Esophagus muscularis mucosa (tissue), 4 donors: ENCODE results near the gene TTL. TPM values are rescaled to one million over a fixed set of nuclear protein-coding genes. Genes with fewer than 3 reads are reported as not detected.
"Not testable (repeated sequence)": the region's sequence is repeated elsewhere in the genome, so short reads cannot be mapped to it uniquely, and the experiment has no call there.

Experiments used
- DNase-seq: peaks from one replicate; pipeline ENCODE4 v3.0.0-alpha.2; 2017; ENCODE audit errors: extremely low spot score
- H3K27ac ChIP-seq, 4 donors: fragments of 200-600 bp; sonication (generic); replicated peaks in 1 of 4; 1 replicate in 3 of 4; 2 replicates in 1 of 4; pipeline ENCODE4 v1.5.1; 2016 to 2019; ENCODE audit warnings: mild to moderate bottlenecking in 1 of 4
- H3K27me3 ChIP-seq, 4 donors: fragments of 200-600 bp; sonication (generic); one replicate each; pipeline versions ENCODE4 v1.5.1 to v1.6.0; 2016 to 2019
- H3K36me3 ChIP-seq, 4 donors: fragments of 200-600 bp; sonication (generic); one replicate each; pipeline ENCODE4 v1.5.1; 2016 to 2019
- H3K4me1 ChIP-seq, 4 donors: fragments of 200-600 bp; sonication (generic); one replicate each; pipeline ENCODE4 v1.5.1; 2016 to 2019
- H3K4me3 ChIP-seq, 4 donors: fragments of 200-600 bp; sonication (generic); 1 replicate in 2 of 4; 2 replicates in 2 of 4; pipeline ENCODE4 v1.5.1; 2016 to 2019; ENCODE audit warnings: mild to moderate bottlenecking in 4 of 4, moderate library complexity in 1 of 4
- H3K9me3 ChIP-seq, 4 donors: fragments of 200-600 bp; sonication (generic); 1 replicate in 3 of 4; 2 replicates in 1 of 4; pipeline ENCODE4 v1.5.1; 2016 to 2019
- EP300 ChIP-seq: sonication (generic); formaldehyde crosslinking; IDR thresholded peaks from one replicate; pipeline ENCODE4 v1.6.1; 2017; ENCODE audit warnings: antibody characterized with exemption
- POLR2A ChIP-seq: fragments of 450-650 bp; IDR thresholded peaks from one replicate; pipeline ENCODE4 v1.6.1; 2017; ENCODE audit warnings: antibody characterized with exemption, moderate library complexity, mild to moderate bottlenecking, low read depth
- POLR2AphosphoS5 ChIP-seq, 2 donors: sonication (generic); formaldehyde crosslinking; IDR thresholded peaks; one replicate each; pipeline ENCODE4 v1.6.1; 2017; ENCODE audit warnings: antibody characterized with exemption in 2 of 2
- WGBS: methylation state at CpG from one replicate; pipeline ENCODE4 v1.1.5; 2018; 5-methylcytosine and 5-hydroxymethylcytosine counted together
- intact Hi-C: fragments of 100-400 bp; cut with DNase I; formaldehyde crosslinking; loops from one replicate; pipeline ENCODE4 v1.15.1; 2023
- total RNA-seq, 4 donors: library from RNA; depleted of rRNA; stranded (reverse); fragments of >200 nt; gene quantifications; one replicate each; pipeline versions ENCODE4 v1.1.0 to v1.2.1, GENCODE V29; 2016
- TF ChIP-seq, protein P1 (sequence below), 3 experiments: fragments of 200-600 bp in 2 of 3; fragments of 450-650 bp in 1 of 3; sonication (generic) in 2 of 3; IDR thresholded peaks; one replicate each; pipeline ENCODE4 v1.5.1; 2017 to 2019; ENCODE audit warnings: antibody characterized with exemption in 3 of 3, mild to moderate bottlenecking in 2 of 3, moderate library complexity in 1 of 3

The TTL gene
- total RNA-seq, 4 donors from 2014 or later: 25.8 to 29.2 (median 27.3) TPM

DNA sequence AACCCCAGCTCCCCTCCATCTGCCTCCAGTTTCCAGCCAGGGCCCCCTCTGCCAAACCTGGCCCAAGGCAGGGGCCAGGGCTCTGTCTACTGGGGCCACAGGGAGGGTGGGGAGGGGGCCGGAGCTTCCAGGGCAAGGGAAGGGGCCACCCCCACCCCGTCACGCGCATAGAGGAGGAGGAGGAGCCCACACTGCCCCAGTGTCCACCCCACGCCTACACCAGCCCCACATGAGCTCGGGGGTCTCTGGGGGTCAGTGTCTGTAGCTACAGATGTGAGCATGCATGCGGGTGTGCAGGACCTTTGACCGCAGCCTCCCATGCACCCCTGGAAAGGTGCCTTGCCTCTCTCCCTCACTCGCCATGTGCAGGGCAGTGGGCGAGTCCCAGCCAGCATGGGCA is 45.0 kb upstream of the TTL start:
- no CpG with 5 or more reads among the region's 10 CpGs for WGBS
- intact Hi-C loops, H3K36me3 ChIP-seq, H3K4me3 ChIP-seq, H3K27ac ChIP-seq, H3K4me1 ChIP-seq, H3K9me3 ChIP-seq: not testable (repeated sequence)
- DNase-seq: peak; percentile 29
- H3K27me3 ChIP-seq: peaks cover 0 to 15% (median 0%) of the 10 kb centered on the region in 4 donors

DNA sequence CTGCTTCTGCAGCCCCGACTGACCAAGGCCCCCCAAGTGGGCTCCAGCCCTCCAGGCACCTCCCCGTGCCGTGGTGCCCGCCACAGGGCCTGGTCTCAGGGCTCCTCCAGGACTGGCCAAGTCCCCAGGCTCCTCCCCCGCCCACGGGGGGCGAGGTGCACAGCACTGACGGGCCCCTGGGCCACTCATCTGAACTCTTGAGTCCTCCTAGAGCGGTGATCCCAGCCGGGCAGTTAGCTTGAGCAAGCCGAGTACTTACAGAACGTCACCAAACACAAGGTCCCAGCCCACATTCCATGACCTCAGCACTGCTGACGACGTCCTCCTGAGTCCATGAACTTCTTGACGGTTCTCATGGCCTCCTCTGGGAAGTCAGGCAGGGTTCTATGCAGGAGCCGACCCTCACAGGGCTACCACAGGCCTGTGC is 44.5 kb upstream of the TTL start:
- H3K27me3 ChIP-seq: peaks cover 0 to 15% (median 0%) of the 10 kb centered on the region in 4 donors
- H3K4me3 ChIP-seq, H3K27ac ChIP-seq, H3K4me1 ChIP-seq, H3K9me3 ChIP-seq, H3K36me3 ChIP-seq, intact Hi-C loops: not testable (repeated sequence)
- DNase-seq: peak; percentile 85
- WGBS: 62% methylated on average over 4 of the region's 16 CpGs

DNA sequence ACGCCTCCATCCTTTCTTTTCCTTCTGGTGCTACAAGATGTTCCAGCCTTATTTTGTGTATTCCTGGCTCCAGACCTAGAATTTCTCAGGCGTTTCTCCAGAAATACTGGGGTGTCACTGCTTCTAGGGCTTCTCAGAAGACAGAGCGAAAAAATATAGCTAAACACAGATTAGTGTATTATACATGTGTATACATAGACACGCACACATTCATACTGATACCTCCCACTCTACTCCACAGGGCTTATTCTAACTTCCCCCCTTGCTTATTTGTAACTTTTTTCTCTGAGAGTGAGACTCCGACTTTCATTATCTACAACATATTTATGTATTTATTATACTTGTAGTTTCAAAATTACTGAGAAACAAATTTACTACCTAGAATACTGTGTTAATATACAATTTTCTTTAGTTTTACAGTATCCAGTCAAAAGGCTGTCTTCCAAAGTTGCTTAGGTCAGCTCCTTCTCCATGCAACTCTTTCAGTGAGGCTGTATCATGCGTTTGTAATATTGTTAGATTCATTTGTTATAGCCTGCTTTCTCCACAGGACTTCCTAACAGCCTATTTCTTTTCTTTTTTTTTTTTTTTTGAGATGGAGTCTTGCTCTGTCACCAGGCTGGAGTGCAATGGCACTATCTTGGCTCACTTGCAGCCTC is 43.2 kb upstream of the TTL start:
- H3K4me3 ChIP-seq, H3K27ac ChIP-seq, H3K4me1 ChIP-seq, H3K36me3 ChIP-seq, intact Hi-C loops, DNase-seq, H3K9me3 ChIP-seq: not testable (repeated sequence)
- peaks cover 0 to 15% (median 0%) of the 10 kb centered on the region in 4 donors for H3K27me3 ChIP-seq
- WGBS: 82% methylated on average over 6 of the region's 6 CpGs

DNA sequence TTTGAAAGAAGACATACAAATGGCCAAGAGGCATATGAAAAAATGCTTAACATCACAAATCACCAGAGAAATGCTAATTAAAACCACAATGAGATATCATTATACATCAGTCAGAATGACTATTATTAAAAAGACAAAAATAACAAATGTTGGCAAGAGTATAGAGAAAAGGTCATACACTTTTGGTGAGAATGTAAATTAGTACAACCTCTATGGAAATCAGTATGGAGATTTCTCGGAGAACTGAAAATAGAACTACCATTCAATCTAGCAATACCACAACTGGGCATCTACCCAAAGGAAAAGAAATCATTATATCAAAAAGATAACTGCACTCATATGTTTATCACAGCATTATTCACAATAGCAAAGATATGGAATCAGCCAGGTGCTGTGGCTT is 37.7 kb upstream of the TTL start:
- intact Hi-C loops, H3K9me3 ChIP-seq, H3K36me3 ChIP-seq, H3K27me3 ChIP-seq, H3K27ac ChIP-seq, H3K4me3 ChIP-seq, DNase-seq, H3K4me1 ChIP-seq: not testable (repeated sequence)
- no CpG with 5 or more reads among the region's 1 CpG for WGBS

DNA sequence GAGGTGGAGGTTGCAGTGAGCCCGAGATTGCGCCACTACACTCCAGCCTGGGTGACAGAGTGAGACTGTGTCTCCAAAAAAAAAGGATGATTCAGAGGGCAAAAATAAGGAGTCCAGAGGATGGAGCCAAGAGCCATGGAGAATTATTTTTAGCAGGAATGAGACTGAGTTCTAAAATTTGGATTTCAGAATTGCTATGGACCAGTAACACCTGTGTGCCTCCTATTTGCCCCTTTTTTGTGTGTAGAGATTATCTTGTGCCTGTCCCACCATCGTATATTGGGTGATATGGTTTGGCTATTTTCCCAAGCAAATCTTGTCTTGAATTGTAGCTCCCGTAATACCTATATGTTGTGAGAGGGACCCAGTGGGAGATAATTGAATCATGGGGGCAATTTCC is 32.1 kb upstream of the TTL start:
- TF ChIP-seq EP300 (no peak), POLR2A (no peak), POLR2AphosphoS5 (IDR thresholded peaks at IDR 0.05) (no peak)
- TF ChIP-seq, protein P1, sequence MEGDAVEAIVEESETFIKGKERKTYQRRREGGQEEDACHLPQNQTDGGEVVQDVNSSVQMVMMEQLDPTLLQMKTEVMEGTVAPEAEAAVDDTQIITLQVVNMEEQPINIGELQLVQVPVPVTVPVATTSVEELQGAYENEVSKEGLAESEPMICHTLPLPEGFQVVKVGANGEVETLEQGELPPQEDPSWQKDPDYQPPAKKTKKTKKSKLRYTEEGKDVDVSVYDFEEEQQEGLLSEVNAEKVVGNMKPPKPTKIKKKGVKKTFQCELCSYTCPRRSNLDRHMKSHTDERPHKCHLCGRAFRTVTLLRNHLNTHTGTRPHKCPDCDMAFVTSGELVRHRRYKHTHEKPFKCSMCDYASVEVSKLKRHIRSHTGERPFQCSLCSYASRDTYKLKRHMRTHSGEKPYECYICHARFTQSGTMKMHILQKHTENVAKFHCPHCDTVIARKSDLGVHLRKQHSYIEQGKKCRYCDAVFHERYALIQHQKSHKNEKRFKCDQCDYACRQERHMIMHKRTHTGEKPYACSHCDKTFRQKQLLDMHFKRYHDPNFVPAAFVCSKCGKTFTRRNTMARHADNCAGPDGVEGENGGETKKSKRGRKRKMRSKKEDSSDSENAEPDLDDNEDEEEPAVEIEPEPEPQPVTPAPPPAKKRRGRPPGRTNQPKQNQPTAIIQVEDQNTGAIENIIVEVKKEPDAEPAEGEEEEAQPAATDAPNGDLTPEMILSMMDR (IDR thresholded peaks at IDR 0.05): no peak
- H3K27ac ChIP-seq: no peak overlapping the region
- no peaks in the 10 kb centered on the region for H3K4me1 ChIP-seq
- no peaks in the 10 kb centered on the region for H3K27me3 ChIP-seq
- no peaks in the 10 kb centered on the region for H3K36me3 ChIP-seq
- 96% methylated on average over 4 of the region's 4 CpGs for WGBS
- H3K9me3 ChIP-seq: peaks cover 0 to 6% (median 3%) of the 10 kb centered on the region in 4 donors
- peak; percentile 8 for DNase-seq
- H3K4me3 ChIP-seq: no peak overlapping the region
- intact Hi-C loops: no loop called here

DNA sequence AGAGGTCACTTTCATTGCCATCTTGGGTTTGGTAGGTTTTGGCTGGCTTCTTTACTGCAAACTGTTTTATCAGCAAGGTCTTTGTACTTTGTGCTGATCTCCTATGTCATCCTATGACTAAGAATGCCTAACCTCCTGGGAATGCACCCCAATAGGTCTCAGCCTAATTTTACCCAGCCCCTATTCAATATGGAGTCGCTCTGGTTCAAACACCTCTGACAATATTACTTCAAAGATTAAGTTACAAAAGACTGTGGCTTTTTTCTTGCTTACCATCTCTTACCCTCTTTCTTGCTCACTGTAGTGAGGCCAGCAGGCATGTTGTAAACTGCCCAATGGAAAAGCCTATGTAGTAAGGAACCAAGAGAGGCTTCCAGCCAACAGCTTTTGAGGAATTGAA is 30.6 kb upstream of the TTL start:
- 100% methylated on average over 1 of the region's 1 CpG for WGBS
- TF ChIP-seq POLR2A (no peak), EP300 (no peak)
- DNase-seq: peak; percentile 26
- Histone ChIP-seq H3K27ac (no peak overlapping the region), H3K9me3 (peaks cover 0 to 6% (median 3%) of the 10 kb centered on the region in 4 donors), H3K4me3 (no peak overlapping the region), H3K36me3 (no peaks in the 10 kb centered on the region), H3K4me1 (no peaks in the 10 kb centered on the region), H3K27me3 (no peaks in the 10 kb centered on the region)
- intact Hi-C loops: no loop called here

DNA sequence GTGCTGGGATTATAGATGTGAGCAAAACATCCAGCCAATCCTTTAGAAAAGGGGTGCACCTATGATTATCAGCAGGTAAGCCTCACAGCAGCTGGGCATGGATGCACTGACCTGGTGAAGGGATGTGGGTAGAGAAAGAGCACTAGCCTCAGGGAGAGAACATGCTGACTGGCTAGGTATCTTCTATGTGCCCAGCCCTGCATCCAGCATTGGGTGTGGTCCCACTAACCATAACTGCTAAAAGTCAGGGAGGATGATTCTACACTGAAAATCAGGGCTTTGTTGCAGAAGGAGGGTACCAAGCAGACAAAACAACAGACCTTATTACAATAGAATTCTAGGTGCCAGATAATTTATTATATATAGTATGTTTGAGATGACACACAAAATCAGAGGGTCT is 27.4 kb upstream of the TTL start:
- H3K4me3 ChIP-seq: no peak overlapping the region
- TF ChIP-seq POLR2AphosphoS5 (IDR thresholded peaks at IDR 0.05): no peak
- TF ChIP-seq, protein P1 (IDR thresholded peaks at IDR 0.05): no peak
- TF ChIP-seq POLR2A: no peak
- no peak for TF ChIP-seq EP300
- H3K27me3 ChIP-seq: no peaks in the 10 kb centered on the region
- intact Hi-C loops: no loop called here
- peaks cover 0 to 6% (median 3%) of the 10 kb centered on the region in 4 donors for H3K9me3 ChIP-seq
- DNase-seq: no peak
- no peak overlapping the region for H3K27ac ChIP-seq
- no peaks in the 10 kb centered on the region for H3K36me3 ChIP-seq
- no peaks in the 10 kb centered on the region for H3K4me1 ChIP-seq
